Endothelial cell of umbilical vein (primary cell): Measurements from ENCODE around the gene DPYSL4. TPM values are rescaled to one million over a fixed set of nuclear protein-coding genes. Genes with fewer than 3 reads are reported as not detected.

Source experiments
- BruUV-seq: library from RNA; stranded (reverse); fragments of 400-500 nt; replicated peaks from 2 replicates; lab custom pipeline; 2021; lab: Mats Ljungman, UMichigan
- CTCF ChIA-PET: fragments of 300-600, 350-600 bp; sonication (Branson Sonifier 250); formaldehyde crosslinking; loops from one replicate; lab custom pipeline; 2021; ENCODE audit warnings: antibody characterized with exemption, inconsistent platforms; lab: Charles Lee
- POLR2A ChIA-PET: fragments of 300-600, 350-600 bp; sonication (Branson Sonifier 250); formaldehyde crosslinking; loops from one replicate; lab custom pipeline; 2021; ENCODE audit warnings: antibody characterized with exemption, inconsistent platforms; lab: Charles Lee
- DNase-seq: peaks from one replicate; pipeline ENCODE4 v3.0.0-alpha.2; 2011; ENCODE audit warnings: low read depth, low spot score
- FAIRE-seq: peaks from 2 replicates; lab custom pipeline; 2011; peaks lifted over from hg19 to GRCh38; lab: Jason Lieb, UNC
- H2AFZ ChIP-seq: 2 replicates; pipeline ENCODE4 v1.6.0; 2012; ENCODE audit warnings: low read depth, low read length, control low read depth, inconsistent platforms
- H3K27ac ChIP-seq: 2 replicates; pipeline ENCODE4 v1.5.1; 2011; ENCODE audit warnings: low read depth, mild to moderate bottlenecking, control low read depth, low read length, moderate library complexity; ENCODE audit not compliant: insufficient read depth
- H3K27me3 ChIP-seq, 2 experiments: 2 replicates each; pipeline versions ENCODE4 v1.6.0 to v1.6.1; 2011; ENCODE audit warnings: low read length in 2 of 2, mixed read lengths in 1 of 2; ENCODE audit not compliant: control insufficient read depth in 2 of 2, insufficient read depth in 2 of 2
- H3K36me3 ChIP-seq, 2 experiments: 2 replicates in 1 of 2; 3 replicates in 1 of 2; pipeline ENCODE4 v1.5.1; 2011; ENCODE audit warnings: low read length in 2 of 2, mild to moderate bottlenecking in 1 of 2, moderate library complexity in 1 of 2; ENCODE audit not compliant: control insufficient read depth in 2 of 2, insufficient read depth in 2 of 2; ENCODE audit errors: extremely low read depth in 1 of 2
- H3K4me1 ChIP-seq: 3 replicates; pipeline ENCODE4 v1.5.1; 2011; ENCODE audit warnings: mild to moderate bottlenecking, low read length; ENCODE audit not compliant: control insufficient read depth, insufficient read depth; ENCODE audit errors: extremely low read depth
- H3K4me2 ChIP-seq: 2 replicates; pipeline ENCODE4 v1.6.1; 2011; ENCODE audit warnings: low read length, control low read depth, mixed read lengths; ENCODE audit not compliant: insufficient read depth
- H3K4me3 ChIP-seq, 3 experiments: fragments of 200-600 bp in 1 of 3; sonication (generic), shearing (Covaris generic) in 1 of 3; replicated peaks in 1 of 3; 2 replicates each; pipeline ENCODE4 v1.5.1; 2011 to 2016; ENCODE audit warnings: control low read depth in 3 of 3, low read length in 3 of 3, mild to moderate bottlenecking in 2 of 3, inconsistent platforms in 1 of 3, low read depth in 1 of 3, moderate library complexity in 1 of 3; ENCODE audit not compliant: insufficient read depth in 1 of 3
- H3K79me2 ChIP-seq: 2 replicates; pipeline ENCODE4 v1.6.0; 2012; ENCODE audit warnings: low read length, inconsistent platforms; ENCODE audit not compliant: control insufficient read depth, insufficient read depth
- H3K9ac ChIP-seq: replicated peaks from 2 replicates; pipeline ENCODE3; 2011; ENCODE audit warnings: low read length, control low read depth; ENCODE audit not compliant: insufficient read depth; ENCODE audit errors: extremely low read depth
- H3K9me1 ChIP-seq: replicated peaks from 3 replicates; pipeline ENCODE4 v1.6.0; 2011; ENCODE audit warnings: mild to moderate bottlenecking, low read length; ENCODE audit not compliant: control insufficient read depth, insufficient read depth; ENCODE audit errors: extremely low read depth
- H3K9me3 ChIP-seq: replicated peaks from 2 replicates; pipeline ENCODE4 v1.5.1; 2012; ENCODE audit warnings: low read length, inconsistent platforms; ENCODE audit not compliant: control insufficient read depth, insufficient read depth
- H4K20me1 ChIP-seq: replicated peaks from 2 replicates; pipeline ENCODE3; 2011; ENCODE audit warnings: mild to moderate bottlenecking, low read length; ENCODE audit not compliant: control insufficient read depth, insufficient read depth; ENCODE audit errors: extremely low read depth
- CTCF ChIP-seq, 2 donors: IDR thresholded peaks; 1 replicate in 1 of 2; 2 replicates in 1 of 2; pipeline ENCODE4 v1.5.1; 2011; ENCODE audit warnings: low read length in 2 of 2, mild to moderate bottlenecking in 2 of 2, moderate library complexity in 2 of 2, control low read depth in 1 of 2, inconsistent platforms in 1 of 2, low read depth in 1 of 2; ENCODE audit not compliant: insufficient read depth in 1 of 2; ENCODE audit errors: extremely low read depth in 1 of 2
- EZH2 ChIP-seq: IDR thresholded peaks from 2 replicates; pipeline ENCODE4 v1.6.1; 2012; ENCODE audit warnings: borderline replicate concordance, low read depth, mild to moderate bottlenecking, moderate library complexity, low read length, inconsistent platforms; ENCODE audit not compliant: severe bottlenecking
- FOS ChIP-seq: IDR thresholded peaks from 2 replicates; pipeline ENCODE4 v1.6.1; 2011; ENCODE audit warnings: mild to moderate bottlenecking, low read length, moderate library complexity, borderline replicate concordance; ENCODE audit not compliant: insufficient read depth
- JUN ChIP-seq: IDR thresholded peaks from 2 replicates; pipeline ENCODE4 v1.6.1; 2011; ENCODE audit warnings: borderline replicate concordance, low read depth; ENCODE audit not compliant: insufficient read length, insufficient read depth
- MYC ChIP-seq: IDR thresholded peaks from one replicate; pipeline ENCODE4 v1.6.1; 2011; ENCODE audit warnings: mild to moderate bottlenecking, low read depth, low read length
- POLR2AphosphoS5 ChIP-seq: IDR thresholded peaks from 2 replicates; pipeline ENCODE4 v1.6.1; 2012; ENCODE audit warnings: low read depth, mild to moderate bottlenecking, control low read depth, low read length, moderate library complexity; ENCODE audit not compliant: insufficient read depth
- dilution Hi-C: fragments of 300-500 bp; cut with MboI; formaldehyde crosslinking; loops from one replicate; pipeline ENCODE4 v1.15.0; 2019; ENCODE audit warnings: low sequenced_read_pairs; ENCODE audit not compliant: extremely low pct_ligation_motif_present
- intact Hi-C: fragments of 100-400 bp; cut with micrococcal nuclease; formaldehyde crosslinking; loops from one replicate; pipeline ENCODE4 v1.10.0; 2022
- polyA plus RNA-seq, 4 experiments: library from polyadenylated mRNA; depleted of rRNA in 3 of 4; stranded (reverse) in 3 of 4; unstranded in 1 of 4; fragments of >200 nt; gene quantifications; 2 replicates each; pipeline versions ENCODE4 v1.2.1 to v1.2.3, GENCODE V29; 2011 to 2012; ENCODE audit warnings: missing spikeins in 1 of 4
- total RNA-seq: library from RNA; stranded (reverse); gene quantifications from 2 replicates; pipeline ENCODE4 v1.2.3, GENCODE V29; 2021
- TF ChIP-seq, protein P1 (sequence below): IDR thresholded peaks from 2 replicates; pipeline ENCODE4 v1.6.1; 2011; ENCODE audit not compliant: insufficient read depth, insufficient read length

DPYSL4 gene
- total and polyA plus RNA-seq, 2 donors (not counting 3 experiments of a cell fraction or from before 2014, with no cell fraction given) = 27.1 to 60.0 TPM

DNA sequence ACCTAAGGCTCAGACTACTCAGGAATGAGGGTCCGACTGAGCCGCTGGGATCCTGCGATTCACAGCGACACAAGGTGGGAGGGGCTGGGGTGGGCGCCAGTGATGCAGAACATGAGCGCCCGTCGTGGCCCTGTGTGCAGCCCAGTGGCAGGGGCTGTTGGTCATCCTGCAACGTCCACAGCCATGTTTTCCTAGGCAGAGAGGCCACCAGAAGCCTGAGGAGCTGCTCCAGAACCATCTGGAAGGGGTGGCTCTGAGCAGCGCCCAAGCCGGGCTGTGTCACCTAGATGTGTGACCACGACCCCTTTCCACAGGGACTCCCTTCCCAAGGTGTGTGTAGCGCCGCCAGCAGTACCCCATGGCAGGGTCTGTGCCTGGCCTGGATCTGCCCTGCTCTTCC lies 24.5 kb downstream of the DPYSL4 start:
- POLR2A ChIA-PET = no interaction called here
- no peaks in the 10 kb centered on the region for H3K9me3 ChIP-seq
- CTCF ChIA-PET = no interaction called here
- H3K27me3 ChIP-seq = no peaks in the 10 kb centered on the region
- intact Hi-C loops (no loop called here), dilution Hi-C loops (no loop called here)
- no peaks in the 10 kb centered on the region for H4K20me1 ChIP-seq
- TF ChIP-seq EZH2 (no peak), FOS (no peak), JUN (no peak), CTCF (IDR thresholded peaks at IDR 0.05; ENCODE audit: extremely low read depth in 1 of 2, insufficient read depth in 1 of 2, low read depth in 1 of 2, low read length in 2 of 2) (no peak), POLR2AphosphoS5 (no peak), MYC (no peak)
- TF ChIP-seq, protein P1, sequence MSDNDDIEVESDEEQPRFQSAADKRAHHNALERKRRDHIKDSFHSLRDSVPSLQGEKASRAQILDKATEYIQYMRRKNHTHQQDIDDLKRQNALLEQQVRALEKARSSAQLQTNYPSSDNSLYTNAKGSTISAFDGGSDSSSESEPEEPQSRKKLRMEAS = no peak
- FAIRE-seq (no peak), DNase-seq (no peak)
- no peaks in the 10 kb centered on the region for H3K4me1 ChIP-seq
- H3K36me3 ChIP-seq = no peaks in the 10 kb centered on the region
- no peaks in the 10 kb centered on the region for H3K79me2 ChIP-seq
- no peak overlapping the region for H3K9ac ChIP-seq
- no peak overlapping the region for H3K4me3 ChIP-seq
- H2AFZ ChIP-seq = no peak overlapping the region
- no TSS peak for BruUV-seq
- no peak overlapping the region for H3K4me2 ChIP-seq
- H3K27ac ChIP-seq = no peak overlapping the region
- no peaks in the 10 kb centered on the region for H3K9me1 ChIP-seq
